SK-N-MC (cell line): ENCODE data around the gene PQBP1.

ENCODE experiments used
- EZH2 ChIP-seq: fragments of 200-600 bp; sonication (generic); IDR thresholded peaks from one replicate; pipeline ENCODE4 v1.6.1; 2017; ENCODE audit warnings: antibody characterized with exemption
- POLR2AphosphoS5 ChIP-seq: IDR thresholded peaks from 2 replicates; pipeline ENCODE4 v1.6.1; 2012; ENCODE audit warnings: mild to moderate bottlenecking, low read depth, low read length, borderline replicate concordance

DNA sequence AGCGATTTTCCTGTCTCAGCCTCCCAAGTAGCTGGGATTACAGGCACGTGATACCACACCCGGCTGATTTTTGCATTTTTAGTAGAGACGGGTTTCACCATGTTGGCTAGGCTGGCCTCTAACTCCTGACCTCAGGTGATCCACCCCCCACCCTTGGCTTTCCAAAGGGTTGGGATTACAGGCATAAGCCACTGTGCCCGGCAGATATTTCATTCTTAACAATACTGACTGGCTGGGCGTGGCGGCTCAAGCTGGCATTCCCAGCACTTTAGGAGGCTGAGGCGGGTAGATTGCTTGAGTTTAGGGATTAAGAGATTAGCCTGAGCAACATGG lies 1.3 kb downstream of the PQBP1 start:
- TF ChIP-seq POLR2AphosphoS5 (no peak), EZH2 (no peak)
